K562 (cell line): ENCODE results near the gene PRKCSH. TPM values are rescaled to one million over a fixed set of nuclear protein-coding genes. Genes with fewer than 3 reads are reported as not detected.
A peak's percentile ranks its signal among the peaks of the same experiment; 100 is the strongest.

Experiments used
- ATAC-seq: fragments of 200-7000 bp; cut with Tn5 transposase; 3 replicates; pipeline ENCODE4 v1.9.1; 2020; ENCODE audit warnings: moderate library complexity
- BruUV-seq: library from RNA; stranded (reverse); fragments of 400-500 nt; replicated peaks from 2 replicates; lab custom pipeline; 2021; lab: Mats Ljungman, UMichigan
- CTCF ChIA-PET: fragments of 300-600 bp; formaldehyde crosslinking; extraction: SDS; loops from one replicate; lab custom pipeline; 2021; ENCODE audit warnings: low intra/inter-chr PET ratio; lab: Yijun Ruan, JAX
- POLR2A ChIA-PET: fragments of 300-600, 350-650 bp; sonication (Branson Sonifier 250); formaldehyde crosslinking; extraction: SDS; loops from one replicate; lab custom pipeline; 2021; ENCODE audit warnings: antibody characterized with exemption, inconsistent platforms; lab: Yijun Ruan, JAX
- DNase-seq, 4 experiments: peaks; one replicate each; pipeline versions ENCODE4 v3.0.0 to v3.0.0-alpha.2; 2011 to 2018; ENCODE audit warnings: low spot score in 3 of 4, mixed read lengths in 3 of 4; ENCODE audit errors: extremely low read depth in 1 of 4
- FAIRE-seq: peaks from 2 replicates; lab custom pipeline; 2011; peaks lifted over from hg19 to GRCh38; lab: Jason Lieb, UNC
- H2AFZ ChIP-seq: 2 replicates; pipeline ENCODE4 v1.6.0; 2011; ENCODE audit warnings: low read depth, low read length, control low read depth, inconsistent platforms
- H3K27ac ChIP-seq: fragments of 200-600 bp; 3 replicates; pipeline ENCODE4 v1.8.0; 2011; ENCODE audit warnings: low read depth, mild to moderate bottlenecking, control low read depth, inconsistent platforms, low read length, moderate library complexity, mixed read lengths; ENCODE audit errors: extremely low read depth
- H3K27me3 ChIP-seq, 2 experiments: fragments of 300-600 bp in 1 of 2; 2 replicates in 1 of 2; 3 replicates in 1 of 2; pipeline versions ENCODE4 v1.6.0 to v1.8.0; 2011; ENCODE audit warnings: inconsistent platforms in 2 of 2, low read length in 2 of 2, mild to moderate bottlenecking in 1 of 2, mixed read lengths in 1 of 2, moderate library complexity in 1 of 2; ENCODE audit not compliant: control insufficient read depth in 2 of 2, insufficient read depth in 2 of 2
- H3K36me3 ChIP-seq: fragments of 300-600 bp; 3 replicates; pipeline ENCODE4 v1.8.0; 2011; ENCODE audit warnings: mild to moderate bottlenecking, low read length, inconsistent platforms; ENCODE audit not compliant: control insufficient read depth, insufficient read depth
- H3K4me1 ChIP-seq, 2 experiments: fragments of 200-600 bp in 1 of 2; replicated peaks in 1 of 2; 2 replicates in 1 of 2; 3 replicates in 1 of 2; pipeline versions ENCODE4 v1.5.1 to v1.8.0; 2011; ENCODE audit warnings: inconsistent platforms in 2 of 2, low read length in 2 of 2, mild to moderate bottlenecking in 1 of 2, mixed read lengths in 1 of 2, moderate library complexity in 1 of 2; ENCODE audit not compliant: control insufficient read depth in 2 of 2, insufficient read depth in 2 of 2
- H3K4me2 ChIP-seq: 2 replicates; pipeline ENCODE4 v1.6.1; 2011; ENCODE audit warnings: low read length, control low read depth, inconsistent platforms, mixed read lengths; ENCODE audit not compliant: insufficient read depth
- H3K4me3 ChIP-seq: fragments of 200-600 bp; sonication (generic), shearing (Covaris generic); 2 replicates; pipeline ENCODE4 v1.5.1; 2016; ENCODE audit warnings: control low read depth, inconsistent platforms
- H3K79me2 ChIP-seq: fragments of 200-600 bp; 3 replicates; pipeline ENCODE4 v1.8.0; 2011; ENCODE audit warnings: low read length, inconsistent platforms; ENCODE audit not compliant: control insufficient read depth, insufficient read depth
- H3K9ac ChIP-seq, 2 experiments: 2 replicates each; pipeline versions ENCODE4 v1.6.0 to v1.6.1; 2011; ENCODE audit warnings: low read depth in 2 of 2, low read length in 2 of 2, control low read depth in 1 of 2, inconsistent platforms in 1 of 2, mild to moderate bottlenecking in 1 of 2, mixed read lengths in 1 of 2; ENCODE audit not compliant: insufficient read depth in 1 of 2
- H3K9me1 ChIP-seq: one replicate; pipeline ENCODE4 v1.6.0; 2011; ENCODE audit warnings: inconsistent platforms, mild to moderate bottlenecking, low read length, moderate library complexity; ENCODE audit not compliant: control insufficient read depth, insufficient read depth
- H3K9me3 ChIP-seq: replicated peaks from 2 replicates; pipeline ENCODE4 v1.5.1; 2011; ENCODE audit warnings: low read depth, low read length, inconsistent platforms; ENCODE audit not compliant: control insufficient read depth, insufficient read depth
- H4K20me1 ChIP-seq: replicated peaks from 2 replicates; pipeline ENCODE4 v1.6.1; 2011; ENCODE audit warnings: low read length, inconsistent platforms, mixed read lengths; ENCODE audit not compliant: control insufficient read depth, insufficient read depth
- GMEB1 ChIP-seq: fragments of 250-450 bp; sonication (Bioruptor Pico); IDR thresholded peaks from 2 replicates; pipeline ENCODE4 v1.4.0; 2020; ENCODE audit warnings: mild to moderate bottlenecking
- RBFOX2 ChIP-seq: fragments of 200-400 bp; formaldehyde crosslinking; IDR thresholded peaks from 2 replicates; pipeline ENCODE4 v1.6.1; 2017; ENCODE audit warnings: low read depth, mild to moderate bottlenecking, low read length, moderate library complexity
- SIN3A ChIP-seq, 2 experiments: fragments of 150-350 bp in 1 of 2; IDR thresholded peaks; 2 replicates each; pipeline ENCODE4 v1.6.1; 2011 to 2016; ENCODE audit warnings: borderline replicate concordance in 2 of 2, low read depth in 2 of 2, low read length in 2 of 2, mild to moderate bottlenecking in 2 of 2, moderate library complexity in 2 of 2; ENCODE audit not compliant: control insufficient read depth in 1 of 2
- WGBS: fragments of 100-300 bp; shearing (Covaris generic); methylation state at CpG from one replicate; pipeline ENCODE4 v1.1.6; 2016; ENCODE audit warnings: low coverage, mixed read lengths; ENCODE audit not compliant: insufficient coverage; ENCODE audit errors: missing lambda C conversion rate; 5-methylcytosine and 5-hydroxymethylcytosine counted together
- in situ Hi-C: fragments of 300-500 bp; cut with MboI; formaldehyde crosslinking; loops from 4 replicates; pipeline ENCODE4 v1.15.0; 2018; ENCODE audit warnings: inconsistent platforms, mixed read lengths
- intact Hi-C: fragments of 100-400 bp; cut with micrococcal nuclease; formaldehyde crosslinking; loops from 2 replicates; pipeline ENCODE4 v1.14.2; 2022
- polyA plus RNA-seq, 8 experiments: library from polyadenylated mRNA; depleted of rRNA in 4 of 8; stranded (reverse) in 5 of 8; unstranded in 3 of 8; fragments of >200 nt; fragmentation: Nextera tagmentation in 2 of 8; fragmentation: Illumina TruSeq in 1 of 8; extraction: Ambion mirVana in 2 of 8; extraction: Trizol in 1 of 8; gene quantifications; 2 replicates each; pipeline versions ENCODE4 v1.2.1 to v1.2.3, GENCODE V29; 2011 to 2014; ENCODE audit warnings: inconsistent platforms in 1 of 8, missing spikeins in 1 of 8
- total RNA-seq, 7 experiments: library from RNA; depleted of rRNA in 6 of 7; stranded (reverse); fragments of >200 nt in 6 of 7; fragmentation: Illumina TruSeq in 2 of 7; extraction: Trizol in 2 of 7; gene quantifications; 2 replicates each; pipeline versions ENCODE4 v1.2.1 to v1.2.3, GENCODE V29; 2011 to 2021; ENCODE audit warnings: low replicate concordance in 1 of 7

PRKCSH gene
- total and polyA plus RNA-seq, 9 of the 15 experiments (the other 6 are each of a cell fraction or from before 2014, with no cell fraction given): 2.3 to 297 (median 48.1) TPM

GRCh38 chr19:11445141-11445540 is 9.7 kb downstream of the PRKCSH start:
- peak in 1 of 4 experiments; percentile 5 for DNase-seq
- Histone ChIP-seq H3K9me1 (no peaks in the 10 kb centered on the region), H3K27ac (no peak overlapping the region), H3K36me3 (peaks cover 93% of the 10 kb centered on the region; the same call in 2 of the 3 replicates), H3K4me3 (no peak overlapping the region), H3K4me2 (no peak overlapping the region), H3K79me2 (no peaks in the 10 kb centered on the region), H2AFZ (no peak overlapping the region), H3K9me3 (no peaks in the 10 kb centered on the region), H3K27me3 (no peaks in the 10 kb centered on the region), H3K4me1 (peaks cover 0 to 32% of the 10 kb centered on the region in 2 experiments; a peak in 2 of 5 replicates), H3K9ac (no peak overlapping the region; a peak in 1 of 4 replicates), H4K20me1 (0 out of 2 replicates have a peak, but pooled peaks cover 4% of the 10 kb centered on the region)
- no peak for TF ChIP-seq GMEB1 (CRISPR knock-in tag)
- TF ChIP-seq RBFOX2: peak; percentile 45; the same call in 1 of the 2 replicates
- FAIRE-seq: no peak
- BruUV-seq: no TSS peak
- in situ Hi-C loops (no loop called here), intact Hi-C loops (no loop called here)
- 88% methylated on average over 11 of the region's 13 CpGs for WGBS
- no peak for ATAC-seq
- CTCF ChIA-PET: interaction anchor here (0.9 to 3.0 kb wide), 2 partner anchors 151 to 202 kb away, joined by 3 to 24 read pairs; no protein-coding TSS in a partner anchor
- POLR2A ChIA-PET: no interaction called here

- no peak overlapping the region; a peak in 1 of 4 replicates for H3K9ac ChIP-seq
- no peaks in the 10 kb centered on the region for H3K9me3 ChIP-seq
- H3K4me1 ChIP-seq: peaks cover 0 to 38% of the 10 kb centered on the region in 2 experiments; a peak in 2 of 5 replicates
- H3K4me2 ChIP-seq: no peak overlapping the region
- no peak overlapping the region for H3K4me3 ChIP-seq
- ChIA-PET CTCF (interaction anchor here (1.2 to 3.0 kb wide), 2 partner anchors 152 to 158 kb away, joined by 4 to 24 read pairs; no protein-coding TSS in a partner anchor), POLR2A (no interaction called here)
- no peak overlapping the region for H2AFZ ChIP-seq
- H3K27ac ChIP-seq: no peak overlapping the region
- no peaks in the 10 kb centered on the region for H3K27me3 ChIP-seq
- H3K36me3 ChIP-seq: peaks cover 90% of the 10 kb centered on the region; the same call in 2 of the 3 replicates
- no peaks in the 10 kb centered on the region for H3K79me2 ChIP-seq
- no peak for DNase-seq
- in situ Hi-C loops: no loop called here
- no peaks in the 10 kb centered on the region for H3K9me1 ChIP-seq
- FAIRE-seq: no peak
- H4K20me1 ChIP-seq: 0 out of 2 replicates have a peak, but pooled peaks cover 4% of the 10 kb centered on the region
- intact Hi-C loops: loop anchor here (2.0 kb wide), 1 partner anchor 151 kb away; no protein-coding TSS in a partner anchor
- no TSS peak for BruUV-seq
- ATAC-seq: no peak
- 100% methylated on average over 2 of the region's 14 CpGs for WGBS
- TF ChIP-seq SIN3A (IDR thresholded peaks at IDR 0.05; ENCODE audit: borderline replicate concordance in 2 of 2, control insufficient read depth in 1 of 2, low read depth in 2 of 2, low read length in 2 of 2): no peak
Observed at GRCh38 chr19:11446271-11446651, 10.8 kb downstream of the PRKCSH start.
